GM19025 (cell line): ENCODE data around the gene RNF123.
"Not testable (repeated sequence)": the region's sequence is repeated elsewhere in the genome, so short reads cannot be mapped to it uniquely, and the experiment has no call there.

Source experiments
- ATAC-seq: cut with Tn5 transposase; IDR thresholded peaks from one replicate; pipeline ENCODE4 v1.9.1; 2021; ENCODE audit warnings: mild to moderate bottlenecking, low read depth, moderate library complexity; ENCODE audit not compliant: unreplicated experiment

RNF123 gene

DNA sequence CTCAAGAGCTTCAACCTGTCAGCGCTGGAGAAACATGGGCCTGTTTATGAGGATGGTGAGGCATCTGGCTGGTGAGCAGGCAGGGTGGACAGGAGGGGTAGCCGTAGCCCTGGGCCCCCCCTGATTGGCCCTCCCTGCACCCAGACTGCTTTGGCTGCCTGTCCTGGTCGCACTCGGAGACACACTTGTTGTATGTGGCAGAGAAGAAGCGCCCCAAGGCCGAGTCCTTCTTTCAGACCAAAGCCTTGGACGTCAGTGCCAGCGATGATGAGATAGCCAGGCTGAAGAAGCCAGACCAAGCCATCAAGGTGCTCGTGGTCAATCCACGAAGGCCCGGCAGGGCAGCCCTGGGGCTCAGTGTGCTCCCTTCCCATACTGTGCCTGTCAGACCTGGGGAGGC, 13.4 kb upstream of the RNF123 start:
- no peak for ATAC-seq

DNA sequence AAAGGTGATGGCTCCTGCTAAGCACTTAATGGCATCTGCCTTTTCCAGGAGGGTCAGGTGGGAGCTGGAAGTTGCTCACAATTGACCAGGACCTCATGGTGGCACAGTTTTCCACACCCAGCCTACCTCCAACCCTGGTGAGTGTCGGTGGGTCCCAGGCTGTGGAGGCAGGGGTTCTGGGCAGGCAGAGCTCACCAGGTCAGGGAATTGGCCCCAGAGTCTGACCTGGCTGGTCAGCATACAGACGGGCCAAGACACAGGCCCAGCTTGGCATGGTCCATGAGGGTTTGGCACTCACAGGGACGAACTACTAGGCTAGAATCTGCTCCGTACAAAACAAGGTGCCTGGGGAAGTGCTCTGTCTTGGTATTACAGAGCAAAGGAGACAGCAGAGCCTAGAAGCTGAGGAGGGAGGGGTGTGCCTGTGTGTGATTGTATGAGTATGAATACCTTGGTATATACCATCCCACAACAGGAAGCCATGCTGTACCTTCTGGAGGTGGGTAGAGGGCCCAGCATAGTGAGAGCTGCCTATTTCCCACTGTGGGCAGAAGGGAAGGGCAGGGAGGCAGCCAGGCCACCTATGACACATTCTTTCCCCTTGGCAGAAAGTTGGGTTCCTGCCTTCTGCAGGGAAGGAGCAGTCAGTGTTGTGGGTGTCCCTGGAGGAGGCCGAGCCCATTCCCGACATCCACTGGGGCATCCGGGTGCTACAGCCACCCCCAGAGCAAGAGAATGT, 8.7 kb upstream of the RNF123 start:
- no peak for ATAC-seq

DNA sequence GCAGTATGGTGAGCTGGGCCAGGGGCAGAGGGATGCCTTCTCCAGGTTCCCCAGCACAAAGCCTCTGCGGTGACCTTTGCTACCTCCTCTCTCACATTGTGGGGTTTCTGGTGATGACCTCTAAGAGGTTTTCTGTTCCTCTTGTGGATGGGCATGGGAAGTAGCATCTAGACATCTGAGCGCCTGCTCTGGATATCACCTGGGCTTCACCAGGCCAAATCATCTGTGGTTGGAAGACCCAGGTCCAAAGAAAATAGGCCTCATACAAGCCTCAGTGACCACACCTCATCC, 8.2 kb upstream of the RNF123 start:
- ATAC-seq: no peak

DNA sequence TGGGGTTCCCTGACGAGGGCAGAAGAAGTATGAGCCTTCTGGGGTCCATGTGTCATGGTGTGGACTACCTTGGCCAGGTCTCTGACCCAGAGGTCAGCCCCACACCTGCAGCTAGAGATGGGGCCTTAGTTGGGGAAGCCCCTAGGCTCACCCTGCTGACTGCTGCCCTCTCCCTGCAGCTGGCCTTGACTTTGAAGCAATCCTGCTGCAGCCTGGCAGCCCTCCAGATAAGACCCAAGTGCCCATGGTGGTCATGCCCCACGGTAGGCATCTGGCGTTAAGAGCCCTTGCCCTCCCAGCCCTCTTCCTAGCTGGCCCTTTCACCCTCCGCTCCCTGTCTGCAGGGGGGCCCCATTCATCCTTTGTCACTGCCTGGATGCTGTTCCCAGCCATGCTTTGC, 7.8 kb upstream of the RNF123 start:
- ATAC-seq: no peak

DNA sequence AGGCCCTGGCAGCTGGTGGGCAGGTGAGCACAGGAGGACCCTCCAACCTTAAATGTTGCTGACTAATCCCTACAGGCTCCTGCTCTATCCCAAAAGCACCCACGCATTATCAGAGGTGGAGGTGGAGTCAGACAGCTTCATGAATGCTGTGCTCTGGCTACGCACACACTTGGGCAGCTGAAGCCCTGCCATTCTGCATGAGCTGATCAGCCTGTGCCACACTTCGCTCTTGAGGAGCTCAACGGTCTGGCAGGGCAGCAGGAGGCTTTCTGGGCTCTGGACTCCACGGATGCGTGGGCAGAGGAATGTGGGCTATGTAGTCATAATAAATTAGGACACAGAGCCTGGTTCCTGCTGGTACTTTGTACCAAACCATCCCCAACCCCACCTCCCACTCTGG, 6.2 kb upstream of the RNF123 start:
- no peak for ATAC-seq

DNA sequence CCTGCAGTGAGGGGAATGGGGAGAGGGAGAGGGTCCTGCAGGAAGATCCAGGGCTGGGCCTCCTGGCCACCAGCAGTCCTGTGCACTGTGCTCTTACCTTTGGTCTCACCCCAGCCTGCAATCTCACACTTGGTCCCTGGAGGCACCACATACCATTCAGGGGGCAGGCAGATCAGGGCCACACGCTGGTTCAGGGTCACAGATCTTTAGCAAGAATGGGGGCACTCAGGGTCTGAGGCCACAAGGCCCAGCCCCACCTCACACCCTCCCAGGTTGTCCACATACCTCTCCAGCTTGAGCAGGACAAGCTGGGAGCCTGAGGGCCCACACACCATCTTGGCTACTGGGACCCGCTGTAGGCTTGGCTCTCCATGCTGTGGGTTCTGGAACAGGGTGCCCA, 4.9 kb upstream of the RNF123 start:
- not testable (repeated sequence) for ATAC-seq

DNA sequence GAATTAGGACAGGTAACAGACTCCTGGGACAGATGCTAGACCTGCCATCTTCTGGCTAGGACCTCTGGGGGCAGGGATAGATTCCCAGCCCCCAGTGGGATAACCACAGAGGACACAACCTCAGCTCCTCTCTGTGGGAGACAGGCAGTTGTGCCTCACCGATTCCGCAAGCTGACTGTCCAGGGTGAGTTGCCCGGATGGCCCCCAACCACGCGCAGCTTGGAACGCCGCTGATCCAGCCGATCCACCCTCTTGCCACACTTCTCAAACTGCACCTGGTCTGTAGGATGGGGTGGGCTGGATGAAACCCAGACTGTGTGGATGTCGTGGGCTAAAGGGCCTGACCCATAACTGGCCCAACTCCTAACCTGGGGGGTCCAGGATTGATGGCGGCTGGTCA, 4.3 kb upstream of the RNF123 start:
- not testable (repeated sequence) for ATAC-seq

DNA sequence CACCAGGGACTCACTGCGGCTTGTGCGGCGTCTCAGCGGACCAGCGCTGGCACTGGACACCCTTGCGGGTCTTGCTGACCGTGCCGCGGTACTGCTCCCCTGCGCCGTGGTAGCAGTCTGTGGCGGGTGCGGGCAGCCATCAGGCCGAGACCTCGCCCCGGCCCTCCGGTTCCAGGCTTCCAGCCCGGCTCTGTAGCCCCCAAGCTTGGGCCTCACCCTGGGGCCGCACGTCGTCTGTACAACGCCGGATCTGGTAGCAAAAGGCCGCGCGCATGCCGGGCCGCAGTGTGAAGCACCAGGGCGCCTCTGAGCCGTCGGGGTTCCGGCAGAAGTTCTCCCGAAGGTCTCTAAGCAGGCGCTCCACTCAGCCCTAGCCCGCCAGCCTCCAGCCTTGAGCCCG, 3.5 kb upstream of the RNF123 start:
- not testable (repeated sequence) for ATAC-seq

DNA sequence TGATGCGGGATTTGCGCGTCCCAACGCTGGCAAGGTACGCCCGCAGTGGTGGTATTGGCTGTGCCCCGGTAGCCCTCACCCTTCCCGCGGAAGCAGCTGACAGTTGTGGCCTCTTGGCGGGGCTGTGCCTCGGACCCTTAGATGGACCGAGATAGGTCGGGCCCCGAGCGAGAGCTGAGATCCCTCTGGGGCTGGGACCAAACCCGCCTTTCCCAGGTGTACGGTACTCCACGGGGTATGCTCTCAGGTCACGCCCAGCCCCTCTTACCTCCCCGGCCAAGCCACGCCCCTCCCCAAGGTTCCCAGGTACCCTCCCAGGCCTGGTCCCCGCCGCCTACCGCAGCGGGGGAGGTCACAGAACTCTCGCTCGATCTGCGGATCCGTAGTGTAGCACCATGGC, 3.0 kb upstream of the RNF123 start:
- ATAC-seq: not testable (repeated sequence)

DNA sequence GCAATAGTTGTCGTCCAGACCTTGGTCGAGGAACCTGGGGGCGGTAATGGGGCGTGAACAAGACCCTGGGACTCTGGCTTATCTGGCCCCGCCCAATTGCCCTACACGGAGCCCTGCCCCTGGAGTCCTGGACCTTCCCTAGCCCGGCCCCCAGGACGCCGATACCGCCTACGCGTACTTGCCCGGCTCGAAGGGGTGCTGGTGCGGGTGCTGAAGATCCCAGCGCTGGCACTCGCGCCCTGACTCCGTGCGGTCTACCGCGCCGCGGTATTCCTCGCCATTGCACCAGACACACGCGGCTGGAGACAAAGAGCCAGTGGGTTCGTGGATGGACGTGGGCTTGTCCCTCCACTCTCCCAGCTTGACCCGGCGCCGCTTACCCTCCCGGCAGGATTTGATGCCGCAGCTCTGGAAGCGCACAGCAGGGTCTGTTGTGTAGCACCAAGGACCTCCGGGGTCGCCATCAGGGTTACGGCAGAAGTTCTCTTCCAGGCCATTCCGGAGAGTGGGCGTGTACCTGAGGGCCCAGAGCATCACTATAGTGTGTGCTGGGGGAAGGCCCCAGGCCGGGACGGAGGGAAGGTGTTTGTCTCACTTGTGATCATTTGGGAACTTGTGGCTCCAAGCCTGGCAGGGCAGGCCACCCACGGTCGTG, 2.5 kb upstream of the RNF123 start:
- not testable (repeated sequence) for ATAC-seq

DNA sequence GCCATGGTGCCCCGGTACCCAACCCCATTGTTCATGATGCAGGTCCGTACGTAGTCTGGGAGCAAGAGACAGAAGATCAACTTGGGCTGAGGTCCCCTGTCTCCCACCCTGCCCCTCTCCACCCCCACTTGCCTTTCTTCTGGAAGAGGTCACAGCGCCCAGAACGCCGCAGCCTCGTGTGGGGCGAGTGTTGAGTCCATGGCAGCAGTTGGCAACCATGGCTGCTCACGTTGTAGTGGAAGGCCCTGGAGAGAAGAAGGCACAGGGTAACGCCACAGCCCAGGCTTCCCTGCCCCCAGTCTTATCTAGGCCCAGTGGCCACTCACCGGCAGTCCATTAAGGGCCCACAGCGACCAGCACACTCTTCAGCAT, 1.9 kb upstream of the RNF123 start:
- ATAC-seq: not testable (repeated sequence)

DNA sequence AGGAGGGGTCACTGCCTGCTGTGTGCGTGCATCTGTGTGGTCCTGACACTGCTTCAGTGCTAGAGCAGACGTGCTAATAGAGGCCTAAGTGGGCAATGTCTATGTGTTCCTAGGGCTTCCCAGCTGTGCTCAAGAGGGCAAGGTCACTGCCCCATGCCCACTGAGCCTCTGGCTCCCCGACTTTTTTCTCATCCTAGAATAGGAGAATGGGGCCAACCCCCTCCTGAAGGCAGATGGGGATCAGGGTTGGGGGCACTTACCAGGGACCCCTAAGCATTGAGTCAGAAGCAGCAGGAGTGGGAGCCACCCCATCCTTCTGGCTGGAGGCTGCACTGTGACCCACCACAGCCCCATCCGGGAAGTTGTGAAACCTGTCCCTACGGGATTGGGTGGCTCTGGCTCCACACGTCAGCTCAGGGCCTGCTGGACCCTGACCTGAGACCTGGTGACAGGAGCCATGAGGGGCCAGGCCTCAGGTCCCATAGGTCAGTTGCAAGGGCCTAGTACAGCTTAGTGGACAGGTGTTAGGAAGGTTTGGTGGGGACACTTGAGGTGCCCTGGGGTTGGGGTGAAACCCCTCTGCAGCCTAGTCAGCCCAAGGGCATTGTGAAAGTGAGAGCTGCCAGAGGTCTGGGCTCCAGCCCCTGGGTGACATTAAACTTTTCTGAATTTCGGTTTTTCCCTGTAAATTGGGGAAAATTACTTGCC, 865 bp upstream of the RNF123 start:
- ATAC-seq: peak; percentile 9

DNA sequence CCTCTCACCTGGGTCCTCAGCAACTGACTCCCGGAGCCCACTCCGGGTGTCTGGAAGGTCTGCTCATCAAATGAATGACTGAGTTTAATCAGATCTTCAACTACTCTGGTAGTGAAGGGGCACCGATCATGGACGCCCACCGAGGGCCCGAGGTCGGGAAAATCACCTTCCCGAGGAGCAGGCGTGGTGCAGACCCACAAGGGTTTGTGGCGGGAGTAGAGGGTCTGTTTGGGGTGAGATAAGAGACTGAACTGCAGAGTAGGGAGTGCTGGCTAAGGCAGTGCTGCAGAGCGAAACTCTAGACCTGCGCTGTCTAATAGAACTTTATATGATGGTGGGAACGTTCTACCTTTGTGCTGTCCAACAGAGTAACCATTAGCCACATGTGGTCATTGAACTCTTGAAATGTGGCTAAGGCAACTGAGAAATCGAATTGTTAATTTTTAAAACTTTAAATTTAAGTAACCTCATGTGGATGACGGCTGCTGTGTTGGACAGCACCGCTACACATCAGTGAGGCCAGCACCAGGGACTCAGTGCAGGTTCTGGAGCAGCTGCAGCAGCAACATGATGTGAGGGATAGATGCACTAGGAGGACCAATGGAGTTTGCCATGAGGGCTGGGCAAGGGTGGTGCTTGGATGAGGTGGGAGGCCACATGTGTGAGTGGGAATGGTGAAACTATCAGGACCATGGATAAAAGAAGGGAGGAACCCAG, 709 bp downstream of the RNF123 start:
- not testable (repeated sequence) for ATAC-seq

DNA sequence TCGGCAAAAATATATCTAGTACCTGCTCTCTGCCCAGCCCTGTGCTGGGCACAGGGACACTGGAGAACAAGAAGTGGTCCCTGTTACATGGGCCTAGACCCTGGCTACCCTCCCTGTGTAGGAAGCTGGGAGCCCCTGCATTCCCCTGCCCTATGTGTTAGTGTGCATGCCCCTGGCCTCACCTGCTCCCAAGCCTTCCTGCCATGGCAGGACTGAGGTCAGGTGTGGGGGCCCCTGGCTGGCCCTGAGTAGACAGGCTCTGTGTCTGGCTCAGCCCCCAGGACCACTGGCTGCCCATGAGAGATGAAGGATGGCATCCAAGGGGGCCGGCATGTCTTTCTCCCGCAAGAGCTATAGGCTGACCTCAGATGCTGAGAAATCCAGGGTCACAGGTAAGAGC, 1.5 kb downstream of the RNF123 start:
- not testable (repeated sequence) for ATAC-seq

DNA sequence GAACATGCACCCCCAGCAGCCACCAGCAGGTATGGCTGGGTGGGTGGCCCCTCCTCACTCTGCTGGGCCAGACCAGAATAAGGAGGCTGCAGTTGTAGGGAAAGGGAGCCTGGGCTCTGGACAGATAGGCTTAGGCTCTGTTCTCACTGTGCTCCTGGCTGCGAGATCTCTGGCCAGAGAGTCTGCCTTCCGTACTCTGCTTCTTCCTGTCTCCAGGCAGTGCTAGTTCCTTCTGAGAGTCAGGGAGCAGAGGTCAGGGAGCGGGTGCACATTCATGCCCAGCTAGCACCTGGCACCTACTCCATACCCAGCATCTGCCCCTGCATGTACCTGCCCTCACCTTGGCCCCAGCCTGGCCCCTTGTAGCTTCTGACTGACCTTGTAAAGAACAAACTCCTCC, 2.1 kb downstream of the RNF123 start:
- ATAC-seq: not testable (repeated sequence)

DNA sequence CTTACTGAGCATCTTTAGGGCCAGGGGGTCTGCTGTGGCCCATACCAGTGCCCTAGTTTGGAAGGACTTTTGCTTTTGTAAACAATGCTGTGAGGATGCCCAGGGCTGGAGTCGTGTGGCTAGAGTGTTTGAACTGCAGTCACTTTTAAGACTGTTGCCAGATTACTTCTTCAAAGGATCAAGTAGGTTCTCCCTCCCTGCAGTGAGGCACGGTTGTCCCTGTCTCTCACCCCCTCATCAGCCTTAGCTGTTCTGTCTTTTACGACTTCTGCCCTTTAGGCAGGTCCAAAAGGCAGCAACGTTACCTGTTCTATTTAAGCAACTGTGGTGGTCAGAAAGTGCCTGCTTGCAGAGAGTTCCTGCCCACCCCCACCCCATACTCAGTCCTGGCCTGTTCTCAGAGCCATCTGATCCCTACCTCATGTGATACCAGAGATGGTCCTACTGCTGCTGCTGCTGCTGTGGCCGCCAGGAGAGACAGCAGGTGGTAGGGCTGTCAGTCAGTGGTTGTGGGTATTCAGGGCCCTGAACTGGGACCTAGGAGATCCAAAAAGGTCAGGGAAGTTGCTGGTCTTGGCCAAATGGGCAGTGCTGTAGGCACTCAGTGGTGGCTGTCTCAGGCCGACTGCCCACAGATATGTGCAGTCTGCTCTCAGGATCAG, 5.2 kb downstream of the RNF123 start:
- not testable (repeated sequence) for ATAC-seq

DNA sequence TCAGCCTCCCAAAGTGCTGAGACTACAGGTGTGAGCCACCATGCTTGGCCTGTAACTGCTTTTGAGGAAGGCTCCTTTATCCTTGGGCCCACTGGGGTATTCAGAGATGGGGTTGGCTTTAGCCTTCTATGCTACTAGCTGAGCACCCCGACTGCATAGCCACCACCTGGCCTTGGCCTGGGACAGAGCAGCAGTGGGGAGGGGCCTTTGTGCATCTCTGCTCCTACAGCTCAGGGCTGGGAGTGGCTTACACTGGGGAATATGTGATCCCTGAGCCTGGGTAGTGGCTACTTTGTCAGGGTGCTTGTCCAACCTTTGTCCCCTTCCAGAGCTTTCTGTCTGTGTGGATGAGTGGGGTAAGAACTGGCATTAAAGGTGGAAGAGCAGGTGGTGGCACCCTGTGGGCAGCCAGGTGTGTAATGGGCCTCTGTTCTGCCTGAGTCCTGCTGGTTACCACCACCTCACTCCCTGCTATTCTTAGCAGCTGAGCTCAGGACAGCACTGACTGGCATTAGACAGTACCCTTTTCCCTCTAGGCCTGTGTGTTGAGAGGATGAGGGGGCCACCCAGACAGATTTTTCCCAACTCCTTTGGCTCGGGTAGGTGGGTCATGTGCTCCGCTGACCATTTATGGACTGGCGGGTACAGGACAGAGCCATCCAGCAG, 6.1 kb downstream of the RNF123 start:
- not testable (repeated sequence) for ATAC-seq

DNA sequence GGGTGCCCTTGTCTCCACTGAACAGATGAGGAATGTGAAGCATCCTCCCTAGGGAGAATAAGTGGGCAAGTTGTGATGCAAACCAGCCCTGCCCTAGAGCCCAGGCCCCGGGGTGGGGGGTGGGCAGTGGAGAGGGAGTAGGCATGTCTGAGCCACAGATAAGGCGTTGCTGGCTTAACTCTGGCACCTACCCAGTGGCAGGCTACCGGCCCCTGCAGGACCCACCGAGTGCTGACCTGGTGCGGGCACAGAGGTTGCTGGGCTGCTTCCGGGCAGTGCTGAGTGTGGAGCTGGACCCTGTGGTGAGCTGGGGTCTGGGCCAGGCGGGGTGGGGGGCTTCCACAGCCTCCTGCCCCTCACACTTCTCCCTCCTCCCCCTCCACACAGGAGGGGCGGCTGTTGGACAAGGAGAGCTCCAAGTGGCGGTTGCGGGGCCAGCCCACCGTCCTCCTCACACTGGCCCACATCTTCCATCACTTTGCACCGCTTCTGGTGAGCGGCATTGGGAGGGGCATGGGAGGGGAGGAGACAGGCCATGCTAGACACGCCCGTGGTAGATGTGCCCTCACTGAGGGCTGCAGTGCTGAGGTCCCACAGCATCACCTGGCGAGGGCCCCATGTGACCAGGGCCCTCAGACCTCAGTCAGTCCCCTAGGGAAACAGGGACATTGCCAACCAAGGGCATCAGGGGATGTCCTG, 10.1 kb downstream of the RNF123 start:
- no peak for ATAC-seq

DNA sequence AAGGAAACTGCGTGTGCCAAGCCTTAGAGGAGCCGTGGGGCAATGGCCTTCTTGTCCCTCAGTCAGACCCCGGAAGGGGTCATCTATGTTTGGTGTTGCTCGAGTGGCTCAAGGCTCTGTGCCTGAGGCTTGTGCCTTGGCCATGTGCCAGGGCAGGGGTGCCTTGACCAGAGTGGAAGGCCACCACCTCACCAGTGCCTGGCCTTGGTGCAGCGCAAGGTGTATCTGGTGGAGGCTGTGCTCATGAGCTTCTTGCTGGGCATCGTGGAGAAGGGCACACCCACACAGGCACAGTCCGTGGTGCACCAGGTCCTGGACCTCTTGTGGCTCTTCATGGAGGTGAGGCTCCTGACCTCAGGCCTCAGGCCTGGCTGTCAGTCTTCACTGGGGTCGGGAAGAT, 10.7 kb downstream of the RNF123 start:
- ATAC-seq: no peak
